Esophagus mucosa (tissue), 1 donor: ENCODE results near the gene ATF6. TPM values are rescaled to one million over a fixed set of nuclear protein-coding genes. Genes with fewer than 3 reads are reported as not detected.

ENCODE experiments used
- ATAC-seq: fragments of 200-7000 bp; cut with Tn5 transposase; one replicate; pipeline ENCODE4 v1.9.1; 2020
- total RNA-seq: library from RNA; stranded (reverse); gene quantifications from one replicate; pipeline ENCODE4 v1.2.4, GENCODE V29; 2023
- donor health status: DM: yes; HTN: yes; CAD: no.

Gene ATF6
- total RNA-seq, 1 donor from 2014 or later, result 11.4 TPM

GRCh38 chr1:161973924-161974845 is 208.1 kb downstream of the ATF6 start:
- no peak for ATAC-seq

- no peak for ATAC-seq
Observed at GRCh38 chr1:161978011-161978790, 212.1 kb downstream of the ATF6 start.

GRCh38 chr1:161981126-161981525 is 215.0 kb downstream of the ATF6 start:
- no peak for ATAC-seq

- ATAC-seq, result no peak
Observed at GRCh38 chr1:161981735-161982506, 215.8 kb downstream of the ATF6 start.

GRCh38 chr1:161982507-161982895 is 216.4 kb downstream of the ATF6 start:
- ATAC-seq, result no peak

GRCh38 chr1:161982917-161983316 is 216.8 kb downstream of the ATF6 start:
- no peak for ATAC-seq

GRCh38 chr1:161983725-161984124 is 217.6 kb downstream of the ATF6 start:
- no peak for ATAC-seq

- ATAC-seq, result no peak
Observed at GRCh38 chr1:161985301-161985822, 219.2 kb downstream of the ATF6 start.

- ATAC-seq, result no peak
Observed at GRCh38 chr1:161986328-161986727, 220.2 kb downstream of the ATF6 start.

GRCh38 chr1:161987303-161987702 is 221.2 kb downstream of the ATF6 start:
- ATAC-seq, result no peak

GRCh38 chr1:161987872-161988271 is 221.8 kb downstream of the ATF6 start:
- ATAC-seq, result no peak

GRCh38 chr1:161988413-161988812 is 222.3 kb downstream of the ATF6 start:
- no peak for ATAC-seq

GRCh38 chr1:161989108-161989507 is 223.0 kb downstream of the ATF6 start:
- no peak for ATAC-seq

GRCh38 chr1:161989786-161990185 is 223.7 kb downstream of the ATF6 start:
- ATAC-seq, result no peak

- ATAC-seq, result no peak
Observed at GRCh38 chr1:161993576-161993975, 227.5 kb downstream of the ATF6 start.

GRCh38 chr1:161994175-161994668 is 228.1 kb downstream of the ATF6 start:
- ATAC-seq, result no peak

- no peak for ATAC-seq
Observed at GRCh38 chr1:161997152-161997551, 231.0 kb downstream of the ATF6 start.

GRCh38 chr1:161998811-161999210 is 232.7 kb downstream of the ATF6 start:
- no peak for ATAC-seq

- ATAC-seq, result no peak
Observed at GRCh38 chr1:161999301-162000052, 233.4 kb downstream of the ATF6 start.

- no peak for ATAC-seq
Observed at GRCh38 chr1:162000053-162000420, 233.9 kb downstream of the ATF6 start.

GRCh38 chr1:162003061-162003829 is 237.1 kb downstream of the ATF6 start:
- no peak for ATAC-seq
